GM12891 (cell line): ENCODE data around the gene PSMD14.

ENCODE experiments used
- PAX5 ChIP-seq: IDR thresholded peaks from 2 replicates; pipeline ENCODE4 v1.6.1; 2011; ENCODE audit warnings: low read length, moderate library complexity, mild to moderate bottlenecking; ENCODE audit not compliant: insufficient read depth, severe bottlenecking
- POLR2A ChIP-seq: IDR thresholded peaks from 2 replicates; pipeline ENCODE4 v1.6.1; 2011; ENCODE audit warnings: low read depth, low read length, control low read depth
- POLR2AphosphoS5 ChIP-seq: IDR thresholded peaks from 2 replicates; pipeline ENCODE4 v1.6.1; 2011; ENCODE audit warnings: low read depth, low read length, control low read depth
- POU2F2 ChIP-seq: IDR thresholded peaks from 2 replicates; pipeline ENCODE4 v1.6.1; 2011; ENCODE audit warnings: low read depth, mild to moderate bottlenecking, control low read depth, low read length, moderate library complexity
- SPI1 ChIP-seq: IDR thresholded peaks from 2 replicates; pipeline ENCODE4 v1.6.1; 2011; ENCODE audit warnings: low read depth, low read length, control low read depth
- TAF1 ChIP-seq: IDR thresholded peaks from 2 replicates; pipeline ENCODE4 v1.6.1; 2011; ENCODE audit warnings: low read depth, low read length, control low read depth

DNA sequence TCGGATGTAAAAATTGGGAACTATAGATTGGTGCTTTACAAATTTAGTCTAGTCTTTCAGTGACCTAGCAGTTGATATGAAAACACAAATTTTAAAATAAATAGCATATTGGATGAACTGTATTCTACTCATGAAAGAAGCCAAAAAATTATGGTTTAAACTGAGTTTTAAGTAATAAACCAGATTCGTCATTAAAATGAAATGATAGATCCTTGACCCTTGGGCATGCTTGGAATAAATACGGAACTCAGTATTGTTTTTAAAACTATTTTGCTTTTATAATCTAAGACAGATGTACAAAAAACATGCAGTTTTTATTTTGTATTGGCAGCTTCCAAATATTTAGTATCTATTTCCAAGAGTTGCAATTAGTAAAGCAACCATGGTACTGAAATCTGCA is 73.3 kb downstream of the PSMD14 start:
- no peak for TF ChIP-seq POLR2A
- TF ChIP-seq SPI1 = no peak
- no peak for TF ChIP-seq POLR2AphosphoS5
- TF ChIP-seq TAF1 = no peak
- TF ChIP-seq PAX5 = no peak
- TF ChIP-seq POU2F2 = no peak
